Peyer's patch (tissue), 4 donors: Measurements from ENCODE around the gene TMEM135.

Source experiments
- CTCF ChIP-seq, 6 experiments: fragments of 450-650 bp in 4 of 6; fragments of 200-600 bp in 2 of 6; sonication (generic) in 1 of 6; IDR thresholded peaks; one replicate each; pipeline ENCODE4 v1.5.1; 2017 to 2019; ENCODE audit warnings: antibody characterized with exemption in 6 of 6, mild to moderate bottlenecking in 3 of 6, moderate library complexity in 1 of 6
- POLR2A ChIP-seq, 2 donors: fragments of 450-650 bp; IDR thresholded peaks; one replicate each; pipeline ENCODE4 v1.5.1; 2017; ENCODE audit warnings: antibody characterized with exemption in 2 of 2, mild to moderate bottlenecking in 2 of 2, moderate library complexity in 2 of 2

- TF ChIP-seq CTCF (IDR thresholded peaks at IDR 0.05) (no peak), POLR2A (IDR thresholded peaks at IDR 0.05) (no peak)
Observed at GRCh38 chr11:87176044-87176443, 138.3 kb downstream of the TMEM135 start.
